ENCODE data around the gene KLF17. TPM values are rescaled to one million over a fixed set of nuclear protein-coding genes. Genes with fewer than 3 reads are reported as not detected.
"Not testable (repeated sequence)": the region's sequence is repeated elsewhere in the genome, so short reads cannot be mapped to it uniquely, and the experiment has no call there.

KLF17 gene
- total and polyA plus RNA-seq, 3 experiments from 2014 or later = not detected

- H3K27me3 Mint-ChIP-seq = peaks cover 18 to 57% of the 10 kb centered on the region in 2 donors
- H3K9me3 Mint-ChIP-seq = peaks cover 0 to 2% (median 0%) of the 10 kb centered on the region in 5 donors
- no peaks in the 10 kb centered on the region for H3K9me3 ChIP-seq (ENCODE audit: low read length)
- POLR2A ChIA-PET = no interaction called here
- peaks cover 3% of the 10 kb centered on the region for H3K27me3 ChIP-seq (ENCODE audit: insufficient read depth, low read length, poor library complexity, severe bottlenecking)
- no peak overlapping the region for H3K27ac ChIP-seq (ENCODE audit: low read depth, low read length)
- CTCF ChIA-PET = no interaction called here
- no peak overlapping the region for H3K4me3 ChIP-seq (ENCODE audit: low read length)
- H3K4me1 Mint-ChIP-seq = no peaks in the 10 kb centered on the region
- H3K27ac Mint-ChIP-seq = no peak overlapping the region
- no peaks in the 10 kb centered on the region for H3K4me1 ChIP-seq (ENCODE audit: insufficient read depth, low read length)
- H3K36me3 ChIP-seq (ENCODE audit: insufficient read depth, low read length) = no peaks in the 10 kb centered on the region
- H3K36me3 Mint-ChIP-seq = no peaks in the 10 kb centered on the region
- DNase-seq = no peak
- H3K4me3 Mint-ChIP-seq = no peak overlapping the region
Observed at GRCh38 chr1:44134071-44134920, 15.7 kb downstream of the KLF17 start.

GRCh38 chr1:44135886-44136285, 17.3 kb downstream of the KLF17 start:
- no peaks in the 10 kb centered on the region for H3K4me1 Mint-ChIP-seq
- H3K36me3 Mint-ChIP-seq = no peaks in the 10 kb centered on the region
- no peak overlapping the region for H3K27ac Mint-ChIP-seq
- H3K4me3 ChIP-seq (ENCODE audit: low read length) = no peak overlapping the region
- no peak overlapping the region for H3K27ac ChIP-seq (ENCODE audit: low read depth, low read length)
- no peaks in the 10 kb centered on the region for H3K9me3 ChIP-seq (ENCODE audit: low read length)
- no peak for DNase-seq
- no peak overlapping the region for H3K4me3 Mint-ChIP-seq
- no peaks in the 10 kb centered on the region for H3K4me1 ChIP-seq (ENCODE audit: insufficient read depth, low read length)
- POLR2A ChIA-PET = no interaction called here
- peaks cover 0 to 2% (median 0%) of the 10 kb centered on the region in 5 donors for H3K9me3 Mint-ChIP-seq
- H3K36me3 ChIP-seq (ENCODE audit: insufficient read depth, low read length) = no peaks in the 10 kb centered on the region
- CTCF ChIA-PET = no interaction called here
- H3K27me3 ChIP-seq (ENCODE audit: insufficient read depth, low read length, poor library complexity, severe bottlenecking) = peaks cover 3% of the 10 kb centered on the region
- H3K27me3 Mint-ChIP-seq = peaks cover 18 to 52% of the 10 kb centered on the region in 2 donors

- Mint-ChIP-seq H3K9me3 (peaks cover 0 to 2% (median 0%) of the 10 kb centered on the region in 5 donors), H3K4me1 (no peaks in the 10 kb centered on the region), H3K27ac (no peak overlapping the region), H3K36me3 (no peaks in the 10 kb centered on the region), H3K4me3 (no peak overlapping the region), H3K27me3 (peaks cover 20 to 48% of the 10 kb centered on the region in 2 donors)
- ChIA-PET POLR2A (no interaction called here), CTCF (no interaction called here)
- no peak overlapping the region for H3K4me3 ChIP-seq (ENCODE audit: low read length)
- no peaks in the 10 kb centered on the region for H3K27me3 ChIP-seq (ENCODE audit: insufficient read depth, low read length, poor library complexity, severe bottlenecking)
- H3K27ac ChIP-seq (ENCODE audit: low read depth, low read length) = no peak overlapping the region
- H3K36me3 ChIP-seq (ENCODE audit: insufficient read depth, low read length) = no peaks in the 10 kb centered on the region
- no peaks in the 10 kb centered on the region for H3K4me1 ChIP-seq (ENCODE audit: insufficient read depth, low read length)
- no peaks in the 10 kb centered on the region for H3K9me3 ChIP-seq (ENCODE audit: low read length)
- no peak for DNase-seq
Observed at GRCh38 chr1:44138239-44138638, 19.6 kb downstream of the KLF17 start.

GRCh38 chr1:44139565-44139964, 20.9 kb downstream of the KLF17 start:
- not testable (repeated sequence) for H3K4me3 ChIP-seq (ENCODE audit: low read length)

GRCh38 chr1:44141531-44141930, 22.9 kb downstream of the KLF17 start, which contains the start of gene KLF18:
Gene KLF18, minus strand, starts transcription at chr1:44141631. Its CDS starts 0 bp downstream, at chr1:44141631.
- no peaks in the 10 kb centered on the region for H3K4me1 Mint-ChIP-seq
- no peaks in the 10 kb centered on the region for H3K9me3 ChIP-seq (ENCODE audit: low read length)
- no peak within 1 kb of the TSS for H3K27ac Mint-ChIP-seq
- H3K9me3 Mint-ChIP-seq = peaks cover 11 to 26% (median 20%) of the 10 kb centered on the region in 5 donors
- H3K4me3 ChIP-seq (ENCODE audit: low read length) = no peak within 1 kb of the TSS
- no peaks in the 10 kb centered on the region for H3K27me3 ChIP-seq (ENCODE audit: insufficient read depth, low read length, poor library complexity, severe bottlenecking)
- DNase-seq = no peak
- H3K36me3 Mint-ChIP-seq = peaks cover 0 to 16% (median 1%) of the 10 kb centered on the region in 3 donors
- POLR2A ChIA-PET = no interaction called here
- no peaks in the 10 kb centered on the region for H3K4me1 ChIP-seq (ENCODE audit: insufficient read depth, low read length)
- H3K4me3 Mint-ChIP-seq = no peak within 1 kb of the TSS
- no peak within 1 kb of the TSS for H3K27ac ChIP-seq (ENCODE audit: low read depth, low read length)
- CTCF ChIA-PET = no interaction called here
- no peaks in the 10 kb centered on the region for H3K36me3 ChIP-seq (ENCODE audit: insufficient read depth, low read length)
- peaks cover 16 to 33% of the 10 kb centered on the region in 2 donors for H3K27me3 Mint-ChIP-seq

More at GRCh38 chr1:44139565-44139964, 20.9 kb downstream of the KLF17 start:
- H3K36me3 ChIP-seq (ENCODE audit: insufficient read depth, low read length); POLR2A ChIA-PET; H3K36me3 Mint-ChIP-seq; H3K27me3 ChIP-seq (ENCODE audit: insufficient read depth, low read length, poor library complexity, severe bottlenecking); H3K4me1 ChIP-seq (ENCODE audit: insufficient read depth, low read length); H3K4me1 Mint-ChIP-seq; H3K27ac ChIP-seq (ENCODE audit: low read depth, low read length); DNase-seq; CTCF ChIA-PET; H3K27ac Mint-ChIP-seq; H3K4me3 Mint-ChIP-seq; H3K9me3 ChIP-seq (ENCODE audit: low read length); H3K9me3 Mint-ChIP-seq: not testable (repeated sequence)
- peaks cover 18 to 41% of the 10 kb centered on the region in 2 donors for H3K27me3 Mint-ChIP-seq

GRCh38 chr1:44144962-44145756, 26.5 kb downstream of the KLF17 start:
- ChIA-PET CTCF (no interaction called here), POLR2A (no interaction called here)
- peaks cover 0 to 16% (median 1%) of the 10 kb centered on the region in 3 donors for H3K36me3 Mint-ChIP-seq
- Histone ChIP-seq H3K27ac (ENCODE audit: low read depth, low read length) (no peak overlapping the region), H3K36me3 (ENCODE audit: insufficient read depth, low read length) (no peaks in the 10 kb centered on the region), H3K27me3 (ENCODE audit: insufficient read depth, low read length, poor library complexity, severe bottlenecking) (no peaks in the 10 kb centered on the region), H3K9me3 (ENCODE audit: low read length) (no peaks in the 10 kb centered on the region), H3K4me3 (ENCODE audit: low read length) (no peak overlapping the region), H3K4me1 (ENCODE audit: insufficient read depth, low read length) (no peaks in the 10 kb centered on the region)
- peaks cover 10 to 26% (median 24%) of the 10 kb centered on the region in 5 donors for H3K9me3 Mint-ChIP-seq
- DNase-seq = no peak
- H3K4me3 Mint-ChIP-seq = no peak overlapping the region
- no peaks in the 10 kb centered on the region for H3K4me1 Mint-ChIP-seq
- H3K27ac Mint-ChIP-seq = no peak overlapping the region
- peaks cover 7 to 22% of the 10 kb centered on the region in 2 donors for H3K27me3 Mint-ChIP-seq

GRCh38 chr1:44146536-44147361, 28.1 kb downstream of the KLF17 start:
- DNase-seq = no peak
- Histone ChIP-seq H3K36me3 (ENCODE audit: insufficient read depth, low read length) (no peaks in the 10 kb centered on the region), H3K4me1 (ENCODE audit: insufficient read depth, low read length) (no peaks in the 10 kb centered on the region), H3K27me3 (ENCODE audit: insufficient read depth, low read length, poor library complexity, severe bottlenecking) (no peaks in the 10 kb centered on the region), H3K9me3 (ENCODE audit: low read length) (no peaks in the 10 kb centered on the region), H3K4me3 (ENCODE audit: low read length) (no peak overlapping the region), H3K27ac (ENCODE audit: low read depth, low read length) (no peak overlapping the region)
- no peaks in the 10 kb centered on the region for H3K4me1 Mint-ChIP-seq
- no peak overlapping the region for H3K27ac Mint-ChIP-seq
- ChIA-PET CTCF (no interaction called here), POLR2A (no interaction called here)
- H3K36me3 Mint-ChIP-seq = peaks cover 0 to 16% (median 1%) of the 10 kb centered on the region in 3 donors
- peaks cover 9 to 25% of the 10 kb centered on the region in 2 donors for H3K27me3 Mint-ChIP-seq
- H3K9me3 Mint-ChIP-seq = peaks cover 10 to 26% (median 24%) of the 10 kb centered on the region in 5 donors
- no peak overlapping the region for H3K4me3 Mint-ChIP-seq
